ENCODE data around the gene SLC43A3.
"Not testable (repeated sequence)": the region's sequence is repeated elsewhere in the genome, so short reads cannot be mapped to it uniquely, and the experiment has no call there.

The SLC43A3 gene

GRCh38 chr11:57379732-57380131, 47.2 kb downstream of the SLC43A3 start:
- no peak for DNase-seq (ENCODE audit: low spot score)

- no peak for DNase-seq (ENCODE audit: low spot score)
These were observed 48.7 kb downstream of the SLC43A3 start for GRCh38 chr11:57378186-57378585.

- DNase-seq (ENCODE audit: low spot score) = no peak
These were observed 49.8 kb downstream of the SLC43A3 start for GRCh38 chr11:57377107-57377506.

GRCh38 chr11:57376095-57377090, 50.5 kb downstream of the SLC43A3 start:
- DNase-seq (ENCODE audit: low spot score) = no peak

- DNase-seq (ENCODE audit: low spot score) = no peak
These were observed 51.4 kb downstream of the SLC43A3 start for GRCh38 chr11:57375490-57375889.

- no peak for DNase-seq (ENCODE audit: low spot score)
These were observed 52.0 kb downstream of the SLC43A3 start for GRCh38 chr11:57374966-57375365.

- no peak for DNase-seq (ENCODE audit: low spot score)
These were observed 53.8 kb downstream of the SLC43A3 start for GRCh38 chr11:57373146-57373545.

GRCh38 chr11:57370941-57371340, 56.0 kb downstream of the SLC43A3 start:
- DNase-seq (ENCODE audit: low spot score) = no peak

- DNase-seq (ENCODE audit: low spot score) = no peak
These were observed 56.7 kb downstream of the SLC43A3 start for GRCh38 chr11:57370251-57370650.

GRCh38 chr11:57368845-57369232, 58.1 kb downstream of the SLC43A3 start:
- DNase-seq (ENCODE audit: low spot score) = no peak

GRCh38 chr11:57368106-57368844, 58.6 kb downstream of the SLC43A3 start:
- DNase-seq (ENCODE audit: low spot score) = no peak

GRCh38 chr11:57364851-57365660, 61.9 kb downstream of the SLC43A3 start:
- DNase-seq (ENCODE audit: low spot score) = no peak

GRCh38 chr11:57363131-57364080, 63.5 kb downstream of the SLC43A3 start:
- no peak for DNase-seq (ENCODE audit: low spot score)

GRCh38 chr11:57361926-57362325, 65.0 kb downstream of the SLC43A3 start:
- no peak for DNase-seq (ENCODE audit: low spot score)

GRCh38 chr11:57361420-57361819, 65.5 kb downstream of the SLC43A3 start:
- DNase-seq (ENCODE audit: low spot score) = not testable (repeated sequence)

- DNase-seq (ENCODE audit: low spot score) = no peak
These were observed 65.9 kb downstream of the SLC43A3 start for GRCh38 chr11:57360991-57361390.

GRCh38 chr11:57359896-57360690, 66.8 kb downstream of the SLC43A3 start:
- no peak for DNase-seq (ENCODE audit: low spot score)

GRCh38 chr11:57359396-57359795, 67.5 kb downstream of the SLC43A3 start:
- no peak for DNase-seq (ENCODE audit: low spot score)

GRCh38 chr11:57358991-57359390, 67.9 kb downstream of the SLC43A3 start:
- DNase-seq (ENCODE audit: low spot score) = no peak

GRCh38 chr11:57358543-57358961, 68.4 kb downstream of the SLC43A3 start:
- DNase-seq (ENCODE audit: low spot score) = no peak

Data from pons (tissue), 1 donor.